Osteocyte (in vitro differentiated cells): ENCODE data around the gene WIPI1. TPM values are rescaled to one million over a fixed set of nuclear protein-coding genes. Genes with fewer than 3 reads are reported as not detected.

Experiments used
- DNase-seq: peaks from one replicate; pipeline ENCODE4 v3.0.0; 2021; ENCODE audit warnings: mixed read lengths; ENCODE audit not compliant: unreplicated experiment; ENCODE audit errors: extremely low spot score
- H3K27ac Mint-ChIP-seq: one replicate; pipeline ENCODE4 v1.8.0; 2021; ENCODE audit warnings: mild to moderate bottlenecking, mixed read lengths; ENCODE audit not compliant: unreplicated experiment
- H3K27me3 Mint-ChIP-seq: one replicate; pipeline ENCODE4 v1.8.0; 2021; ENCODE audit warnings: mixed read lengths; ENCODE audit not compliant: unreplicated experiment
- H3K36me3 Mint-ChIP-seq: one replicate; pipeline ENCODE4 v1.8.0; 2021; ENCODE audit warnings: mixed read lengths; ENCODE audit not compliant: unreplicated experiment
- H3K4me1 Mint-ChIP-seq: one replicate; pipeline ENCODE4 v1.8.0; 2021; ENCODE audit warnings: mixed read lengths; ENCODE audit not compliant: unreplicated experiment
- H3K4me3 Mint-ChIP-seq: one replicate; pipeline ENCODE4 v1.8.0; 2021; ENCODE audit warnings: mild to moderate bottlenecking, moderate library complexity, mixed read lengths; ENCODE audit not compliant: unreplicated experiment
- H3K9me3 Mint-ChIP-seq: one replicate; pipeline ENCODE4 v1.8.0; 2021; ENCODE audit warnings: mixed read lengths; ENCODE audit not compliant: unreplicated experiment
- CTCF ChIP-seq: fragments of 200-600 bp; sonication (generic); IDR thresholded peaks from 2 replicates; pipeline ENCODE4 v1.5.0; 2021; ENCODE audit warnings: antibody characterized with exemption, mild to moderate bottlenecking, moderate library complexity
- total RNA-seq: library from RNA; stranded (reverse); gene quantifications from 2 replicates; pipeline ENCODE4 v1.2.1, GENCODE V29; 2021

Gene WIPI1
- total RNA-seq, 1 donor from 2014 or later, result 74.5 TPM

- Mint-ChIP-seq H3K27ac (no peak overlapping the region), H3K9me3 (no peaks in the 10 kb centered on the region), H3K27me3 (no peaks in the 10 kb centered on the region), H3K4me3 (no peak overlapping the region), H3K4me1 (peaks cover 9% of the 10 kb centered on the region), H3K36me3 (no peaks in the 10 kb centered on the region)
- no peak for TF ChIP-seq CTCF
- no peak for DNase-seq
These were observed 68.3 kb downstream of the WIPI1 start for GRCh38 chr17:68389041-68389440.

- no peaks in the 10 kb centered on the region for H3K27me3 Mint-ChIP-seq
- H3K4me1 Mint-ChIP-seq, result peaks cover 21% of the 10 kb centered on the region
These were observed 69.7 kb downstream of the WIPI1 start for GRCh38 chr17:68387435-68388218.

GRCh38 chr17:68385490-68386215, 71.6 kb downstream of the WIPI1 start:
- Mint-ChIP-seq H3K36me3 (no peaks in the 10 kb centered on the region), H3K27ac (no peak overlapping the region), H3K4me1 (peaks cover 26% of the 10 kb centered on the region), H3K9me3 (no peaks in the 10 kb centered on the region), H3K27me3 (no peaks in the 10 kb centered on the region), H3K4me3 (no peak overlapping the region)
- DNase-seq, result no peak
- TF ChIP-seq CTCF, result no peak

More at GRCh38 chr17:68387435-68388218, 69.7 kb downstream of the WIPI1 start:
- Mint-ChIP-seq H3K36me3 (no peaks in the 10 kb centered on the region), H3K27ac (no peak overlapping the region), H3K9me3 (no peaks in the 10 kb centered on the region), H3K4me3 (no peak overlapping the region)
- TF ChIP-seq CTCF, result no peak
- no peak for DNase-seq

GRCh38 chr17:68384941-68385340, 72.4 kb downstream of the WIPI1 start:
- TF ChIP-seq CTCF, result no peak
- Mint-ChIP-seq H3K36me3 (no peaks in the 10 kb centered on the region), H3K4me1 (peaks cover 28% of the 10 kb centered on the region), H3K9me3 (no peaks in the 10 kb centered on the region), H3K4me3 (no peak overlapping the region), H3K27ac (peak overlapping the region; percentile 38), H3K27me3 (no peaks in the 10 kb centered on the region)
- DNase-seq, result no peak

GRCh38 chr17:68384471-68384870, 72.8 kb downstream of the WIPI1 start:
- DNase-seq, result no peak
- Mint-ChIP-seq H3K4me3 (no peak overlapping the region), H3K27ac (peak overlapping the region; percentile 38), H3K4me1 (peaks cover 33% of the 10 kb centered on the region), H3K27me3 (no peaks in the 10 kb centered on the region), H3K36me3 (no peaks in the 10 kb centered on the region), H3K9me3 (no peaks in the 10 kb centered on the region)
- TF ChIP-seq CTCF, result no peak
